ENCODE data around the gene PNPLA5.
"Not testable (repeated sequence)": the region's sequence is repeated elsewhere in the genome, so short reads cannot be mapped to it uniquely, and the experiment has no call there.

Gene PNPLA5

GRCh38 chr22:43903033-43903432 is 11.2 kb upstream of the PNPLA5 start:
- in situ Hi-C loops (cut with MboI; ENCODE audit: low sequenced_read_pairs), result not testable (repeated sequence)

GRCh38 chr22:43901976-43902643 is 10.3 kb upstream of the PNPLA5 start:
- in situ Hi-C loops (cut with MboI; ENCODE audit: low sequenced_read_pairs), result no loop called here

GRCh38 chr22:43900206-43900605 is 8.4 kb upstream of the PNPLA5 start:
- in situ Hi-C loops (cut with MboI; ENCODE audit: low sequenced_read_pairs), result no loop called here

- in situ Hi-C loops (cut with MboI; ENCODE audit: low sequenced_read_pairs), result no loop called here
Measured at GRCh38 chr22:43897751-43898261, 6.0 kb upstream of the PNPLA5 start.

- in situ Hi-C loops (cut with MboI; ENCODE audit: low sequenced_read_pairs), result no loop called here
Measured at GRCh38 chr22:43895986-43896645, 4.3 kb upstream of the PNPLA5 start.

GRCh38 chr22:43894122-43894521 is 2.3 kb upstream of the PNPLA5 start:
- in situ Hi-C loops (cut with MboI; ENCODE audit: low sequenced_read_pairs), result no loop called here

GRCh38 chr22:43893266-43893665 is 1.5 kb upstream of the PNPLA5 start:
- in situ Hi-C loops (cut with MboI; ENCODE audit: low sequenced_read_pairs), result no loop called here

- in situ Hi-C loops (cut with MboI; ENCODE audit: low sequenced_read_pairs), result no loop called here
Measured at GRCh38 chr22:43892183-43892894, 526 bp upstream of the PNPLA5 start.

- in situ Hi-C loops (cut with MboI; ENCODE audit: low sequenced_read_pairs), result no loop called here
Measured at GRCh38 chr22:43890901-43891331, 897 bp downstream of the PNPLA5 start.

- in situ Hi-C loops (cut with MboI; ENCODE audit: low sequenced_read_pairs), result no loop called here
Measured at GRCh38 chr22:43889860-43890253, 2.0 kb downstream of the PNPLA5 start.

GRCh38 chr22:43889201-43889859 is 2.5 kb downstream of the PNPLA5 start:
- in situ Hi-C loops (cut with MboI; ENCODE audit: low sequenced_read_pairs), result no loop called here

GRCh38 chr22:43888740-43889139 is 3.1 kb downstream of the PNPLA5 start:
- in situ Hi-C loops (cut with MboI; ENCODE audit: low sequenced_read_pairs), result no loop called here

- in situ Hi-C loops (cut with MboI; ENCODE audit: low sequenced_read_pairs), result no loop called here
Measured at GRCh38 chr22:43887391-43887790, 4.4 kb downstream of the PNPLA5 start.

GRCh38 chr22:43886231-43886630 is 5.6 kb downstream of the PNPLA5 start:
- in situ Hi-C loops (cut with MboI; ENCODE audit: low sequenced_read_pairs), result no loop called here

GRCh38 chr22:43885786-43886185 is 6.0 kb downstream of the PNPLA5 start:
- in situ Hi-C loops (cut with MboI; ENCODE audit: low sequenced_read_pairs), result no loop called here

GRCh38 chr22:43885319-43885671 is 6.5 kb downstream of the PNPLA5 start:
- in situ Hi-C loops (cut with MboI; ENCODE audit: low sequenced_read_pairs), result no loop called here

- in situ Hi-C loops (cut with MboI; ENCODE audit: low sequenced_read_pairs), result no loop called here
Measured at GRCh38 chr22:43884600-43885318, 7.1 kb downstream of the PNPLA5 start.

GRCh38 chr22:43883719-43884415 is 7.9 kb downstream of the PNPLA5 start:
- in situ Hi-C loops (cut with MboI; ENCODE audit: low sequenced_read_pairs), result no loop called here

GRCh38 chr22:43883012-43883661 is 8.7 kb downstream of the PNPLA5 start:
- in situ Hi-C loops (cut with MboI; ENCODE audit: low sequenced_read_pairs), result no loop called here
